ENCODE measurements around the gene TRMT1L.

TRMT1L gene

GRCh38 chr1:185111873-185112272 is 44.9 kb downstream of the TRMT1L start:
- DNase-seq: no peak

GRCh38 chr1:185110145-185110544 is 46.6 kb downstream of the TRMT1L start:
- no peak for DNase-seq

GRCh38 chr1:185108321-185108720 is 48.4 kb downstream of the TRMT1L start:
- DNase-seq: no peak

GRCh38 chr1:185105121-185105520 is 51.6 kb downstream of the TRMT1L start:
- DNase-seq: no peak

- DNase-seq: no peak
Measured at GRCh38 chr1:185104083-185104482, 52.7 kb downstream of the TRMT1L start.

GRCh38 chr1:185096531-185096930 is 60.2 kb downstream of the TRMT1L start:
- DNase-seq: no peak

- DNase-seq: no peak
Measured at GRCh38 chr1:185094761-185095160, 62.0 kb downstream of the TRMT1L start.

GRCh38 chr1:185091480-185091879 is 65.3 kb downstream of the TRMT1L start:
- no peak for DNase-seq

GRCh38 chr1:185087746-185088145 is 69.0 kb downstream of the TRMT1L start:
- no peak for DNase-seq

GRCh38 chr1:185087101-185087500 is 69.7 kb downstream of the TRMT1L start:
- no peak for DNase-seq

GRCh38 chr1:185083818-185084217 is 72.9 kb downstream of the TRMT1L start:
- no peak for DNase-seq

GRCh38 chr1:185080422-185080821 is 76.3 kb downstream of the TRMT1L start:
- no peak for DNase-seq

GRCh38 chr1:185077374-185077773 is 79.4 kb downstream of the TRMT1L start:
- no peak for DNase-seq

- DNase-seq: no peak
Measured at GRCh38 chr1:185075476-185075875, 81.3 kb downstream of the TRMT1L start.

- DNase-seq: no peak
Measured at GRCh38 chr1:185074307-185074706, 82.4 kb downstream of the TRMT1L start.

GRCh38 chr1:185073725-185074124 is 83.0 kb downstream of the TRMT1L start:
- no peak for DNase-seq

GRCh38 chr1:185070051-185070450 is 86.7 kb downstream of the TRMT1L start:
- DNase-seq: no peak

GRCh38 chr1:185069202-185069772 is 87.5 kb downstream of the TRMT1L start:
- no peak for DNase-seq

GRCh38 chr1:185068341-185068740 is 88.4 kb downstream of the TRMT1L start:
- DNase-seq: no peak
